KMS-11 (cell line): ENCODE data around the gene PRKAR1B.

Experiments
- H2AFZ ChIP-seq: fragments of 200-600 bp; sonication (generic); 2 replicates; pipeline ENCODE4 v1.6.1; 2016; ENCODE audit warnings: antibody characterized with exemption, mixed run types, low read depth
- H3K27ac ChIP-seq: fragments of 200-600 bp; sonication (generic); 2 replicates; pipeline ENCODE4 v1.6.1; 2016; ENCODE audit warnings: mild to moderate bottlenecking, mixed run types
- H3K27me3 ChIP-seq: fragments of 200-600 bp; sonication (generic); 2 replicates; pipeline ENCODE4 v1.6.1; 2017; ENCODE audit warnings: mild to moderate bottlenecking, low read depth, mixed run types, moderate library complexity; ENCODE audit not compliant: insufficient read depth
- H3K36me3 ChIP-seq: fragments of 200-600 bp; sonication (generic); 2 replicates; pipeline ENCODE4 v1.6.1; 2017; ENCODE audit warnings: mild to moderate bottlenecking, mixed run types; ENCODE audit not compliant: insufficient read depth
- H3K4me1 ChIP-seq: fragments of 200-600 bp; sonication (generic); 2 replicates; pipeline ENCODE4 v1.6.1; 2016; ENCODE audit warnings: mild to moderate bottlenecking, low read depth, mixed run types; ENCODE audit not compliant: poor library complexity, severe bottlenecking
- H3K4me2 ChIP-seq: fragments of 200-600 bp; sonication (generic); 2 replicates; pipeline ENCODE4 v1.7.0; 2016; ENCODE audit warnings: mild to moderate bottlenecking, mixed run types
- H3K4me3 ChIP-seq: fragments of 200-600 bp; sonication (generic); IDR thresholded peaks from 2 replicates; pipeline ENCODE4 v1.6.1; 2017; ENCODE audit warnings: low read depth, low read length, mixed read lengths; ENCODE audit not compliant: insufficient read depth
- H3K79me2 ChIP-seq: fragments of 200-600 bp; sonication (generic); 2 replicates; pipeline ENCODE4 v1.6.1; 2016; ENCODE audit warnings: low read depth, mixed run types; ENCODE audit not compliant: insufficient read depth
- H3K9ac ChIP-seq: fragments of 200-600 bp; sonication (generic); 2 replicates; pipeline ENCODE4 v1.6.1; 2016; ENCODE audit warnings: mild to moderate bottlenecking, mixed run types
- H4K20me1 ChIP-seq: fragments of 200-600 bp; sonication (generic); 2 replicates; pipeline ENCODE4 v1.6.1; 2016; ENCODE audit warnings: mild to moderate bottlenecking, mixed run types; ENCODE audit not compliant: insufficient read depth
- TF ChIP-seq, protein P1 (sequence below): fragments of 200-600 bp; sonication (generic); conservative IDR thresholded peaks from 2 replicates; pipeline ENCODE4 v1.6.1; 2017; ENCODE audit warnings: low read depth, mild to moderate bottlenecking, antibody characterized with exemption, low read length, moderate library complexity, mixed read lengths

PRKAR1B gene

GRCh38 chr7:519484-520390 is 207.3 kb downstream of the PRKAR1B start, which contains the start of gene PDGFA:
PDGFA (minus strand) TSS chr7:519846; CDS start chr7:519001, 845 bp downstream.
- Histone ChIP-seq H3K4me3 (no peak within 1 kb of the TSS), H3K36me3 (no peaks in the 10 kb centered on the region), H3K27me3 (peaks cover 65% of the 10 kb centered on the region), H2AFZ (no peak within 1 kb of the TSS), H4K20me1 (no peaks in the 10 kb centered on the region), H3K4me1 (peaks cover 7% of the 10 kb centered on the region), H3K79me2 (no peaks in the 10 kb centered on the region), H3K9ac (no peak within 1 kb of the TSS), H3K4me2 (no peak within 1 kb of the TSS), H3K27ac (no peak within 1 kb of the TSS)
- TF ChIP-seq, protein P1, sequence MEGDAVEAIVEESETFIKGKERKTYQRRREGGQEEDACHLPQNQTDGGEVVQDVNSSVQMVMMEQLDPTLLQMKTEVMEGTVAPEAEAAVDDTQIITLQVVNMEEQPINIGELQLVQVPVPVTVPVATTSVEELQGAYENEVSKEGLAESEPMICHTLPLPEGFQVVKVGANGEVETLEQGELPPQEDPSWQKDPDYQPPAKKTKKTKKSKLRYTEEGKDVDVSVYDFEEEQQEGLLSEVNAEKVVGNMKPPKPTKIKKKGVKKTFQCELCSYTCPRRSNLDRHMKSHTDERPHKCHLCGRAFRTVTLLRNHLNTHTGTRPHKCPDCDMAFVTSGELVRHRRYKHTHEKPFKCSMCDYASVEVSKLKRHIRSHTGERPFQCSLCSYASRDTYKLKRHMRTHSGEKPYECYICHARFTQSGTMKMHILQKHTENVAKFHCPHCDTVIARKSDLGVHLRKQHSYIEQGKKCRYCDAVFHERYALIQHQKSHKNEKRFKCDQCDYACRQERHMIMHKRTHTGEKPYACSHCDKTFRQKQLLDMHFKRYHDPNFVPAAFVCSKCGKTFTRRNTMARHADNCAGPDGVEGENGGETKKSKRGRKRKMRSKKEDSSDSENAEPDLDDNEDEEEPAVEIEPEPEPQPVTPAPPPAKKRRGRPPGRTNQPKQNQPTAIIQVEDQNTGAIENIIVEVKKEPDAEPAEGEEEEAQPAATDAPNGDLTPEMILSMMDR = no peak

GRCh38 chr7:518630-519483 is 208.2 kb downstream of the PRKAR1B start:
- Histone ChIP-seq H3K4me3 (no peak overlapping the region), H3K4me1 (peaks cover 7% of the 10 kb centered on the region), H3K36me3 (no peaks in the 10 kb centered on the region), H3K4me2 (no peak overlapping the region), H3K9ac (no peak overlapping the region), H3K27ac (no peak overlapping the region), H4K20me1 (no peaks in the 10 kb centered on the region), H3K79me2 (no peaks in the 10 kb centered on the region), H3K27me3 (peaks cover 66% of the 10 kb centered on the region), H2AFZ (no peak overlapping the region)
- TF ChIP-seq, protein P1 = no peak

- no peak overlapping the region for H3K9ac ChIP-seq
- no peak overlapping the region for H3K4me2 ChIP-seq
- H3K27ac ChIP-seq = no peak overlapping the region
- H3K79me2 ChIP-seq = no peaks in the 10 kb centered on the region
- H2AFZ ChIP-seq = no peak overlapping the region
- H3K4me1 ChIP-seq = peaks cover 7% of the 10 kb centered on the region
- peaks cover 65% of the 10 kb centered on the region for H3K27me3 ChIP-seq
- H3K4me3 ChIP-seq = no peak overlapping the region
- H4K20me1 ChIP-seq = no peaks in the 10 kb centered on the region
- TF ChIP-seq, protein P1 = no peak
- H3K36me3 ChIP-seq = no peaks in the 10 kb centered on the region
Observed at GRCh38 chr7:517774-518629, 209.1 kb downstream of the PRKAR1B start.
